Colonic mucosa (tissue), 4 donors: Measurements from ENCODE around the gene THBS2. TPM values are rescaled to one million over a fixed set of nuclear protein-coding genes. Genes with fewer than 3 reads are reported as not detected.
"Not testable (repeated sequence)": the region's sequence is repeated elsewhere in the genome, so short reads cannot be mapped to it uniquely, and the experiment has no call there.

Experiments used
- DNase-seq: peaks from one replicate; pipeline ENCODE4 v3.0.0-alpha.2; 2020
- H3K27ac ChIP-seq: fragments of 200-600 bp; one replicate; pipeline ENCODE4 v1.8.0; 2021
- H3K27me3 ChIP-seq: fragments of 200-600 bp; one replicate; pipeline ENCODE4 v1.8.0; 2021
- H3K36me3 ChIP-seq: fragments of 200-600 bp; one replicate; pipeline ENCODE4 v1.8.0; 2021
- H3K4me1 ChIP-seq: fragments of 200-600 bp; one replicate; pipeline ENCODE4 v1.8.0; 2021; ENCODE audit warnings: mild to moderate bottlenecking
- H3K4me3 ChIP-seq: fragments of 200-600 bp; one replicate; pipeline ENCODE4 v1.8.0; 2021
- H3K9ac ChIP-seq, 2 donors: one replicate each; pipeline ENCODE4 v1.7.0; 2013; ENCODE audit warnings: control low read depth in 2 of 2, low read depth in 2 of 2, low read length in 2 of 2
- H3K9me3 ChIP-seq: fragments of 200-600 bp; one replicate; pipeline ENCODE4 v1.8.0; 2021
- intact Hi-C: fragments of 100-400 bp; cut with DNase I; formaldehyde crosslinking; loops from one replicate; pipeline ENCODE4 v1.14.1; 2022
- total RNA-seq, 2 donors: library from RNA; stranded (reverse); fragmentation: NEBNext Ultra II Directional in 1 of 2; extraction: Animal tissue kit (Norgen Biotek cat#: 25700) in 1 of 2; gene quantifications; one replicate each; pipeline ENCODE4 v1.2.1, GENCODE V29; 2021
- TF ChIP-seq, protein P1 (sequence below): fragments of 200-600 bp; IDR thresholded peaks from one replicate; pipeline ENCODE4 v1.8.0; 2022; ENCODE audit warnings: antibody characterized with exemption, mild to moderate bottlenecking
- donor health status: healthy.
- donor health status: DM: no; HTN: no; CAD: no.
- donor health status: DM: no; HTN: no; CAD: no.

Gene THBS2
- 1 to 10 TPM; 1.9 to 5.3 TPM for total RNA-seq

GRCh38 chr6:169253337-169254238 is at the start of gene THBS2:
Gene THBS2 (minus strand): TSS chr6:169253846. CDS start chr6:169250784, 3,062 bp downstream.
- Histone ChIP-seq H3K4me1 (no peaks in the 10 kb centered on the region), H3K4me3 (no peak within 1 kb of the TSS), H3K27me3 (peaks cover 8% of the 10 kb centered on the region), H3K36me3 (no peaks in the 10 kb centered on the region), H3K9ac (no peak within 1 kb of the TSS), H3K27ac (no peak within 1 kb of the TSS), H3K9me3 (no peaks in the 10 kb centered on the region)
- intact Hi-C loops = no loop called here
- TF ChIP-seq, protein P1, sequence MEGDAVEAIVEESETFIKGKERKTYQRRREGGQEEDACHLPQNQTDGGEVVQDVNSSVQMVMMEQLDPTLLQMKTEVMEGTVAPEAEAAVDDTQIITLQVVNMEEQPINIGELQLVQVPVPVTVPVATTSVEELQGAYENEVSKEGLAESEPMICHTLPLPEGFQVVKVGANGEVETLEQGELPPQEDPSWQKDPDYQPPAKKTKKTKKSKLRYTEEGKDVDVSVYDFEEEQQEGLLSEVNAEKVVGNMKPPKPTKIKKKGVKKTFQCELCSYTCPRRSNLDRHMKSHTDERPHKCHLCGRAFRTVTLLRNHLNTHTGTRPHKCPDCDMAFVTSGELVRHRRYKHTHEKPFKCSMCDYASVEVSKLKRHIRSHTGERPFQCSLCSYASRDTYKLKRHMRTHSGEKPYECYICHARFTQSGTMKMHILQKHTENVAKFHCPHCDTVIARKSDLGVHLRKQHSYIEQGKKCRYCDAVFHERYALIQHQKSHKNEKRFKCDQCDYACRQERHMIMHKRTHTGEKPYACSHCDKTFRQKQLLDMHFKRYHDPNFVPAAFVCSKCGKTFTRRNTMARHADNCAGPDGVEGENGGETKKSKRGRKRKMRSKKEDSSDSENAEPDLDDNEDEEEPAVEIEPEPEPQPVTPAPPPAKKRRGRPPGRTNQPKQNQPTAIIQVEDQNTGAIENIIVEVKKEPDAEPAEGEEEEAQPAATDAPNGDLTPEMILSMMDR = no peak
- DNase-seq = no peak

DNA sequence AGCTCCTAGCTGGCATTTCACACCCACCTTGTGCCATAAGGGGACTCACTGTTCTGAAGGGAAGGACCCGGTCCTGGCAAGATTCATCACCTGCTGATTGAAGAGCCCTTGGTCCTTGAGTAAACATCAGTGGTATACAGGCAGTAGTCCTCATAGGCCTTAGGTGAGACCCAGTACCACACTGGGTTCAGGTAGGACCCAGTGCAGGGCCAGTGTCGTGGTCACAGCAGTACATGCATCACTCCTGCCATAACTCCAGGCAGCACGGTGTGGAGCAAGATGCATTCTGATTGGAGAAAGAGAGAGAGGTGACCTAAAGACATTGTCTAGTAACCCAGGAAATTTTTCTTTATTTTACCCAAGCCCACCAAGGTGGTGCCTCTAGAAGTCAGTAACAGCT is 49.1 kb upstream of the THBS2 start:
- TF ChIP-seq, protein P1 = no peak
- Histone ChIP-seq H3K4me3 (no peak overlapping the region), H3K9ac (no peak overlapping the region), H3K27me3 (no peaks in the 10 kb centered on the region), H3K36me3 (no peaks in the 10 kb centered on the region), H3K27ac (no peak overlapping the region), H3K4me1 (no peaks in the 10 kb centered on the region), H3K9me3 (no peaks in the 10 kb centered on the region)
- DNase-seq = no peak
- intact Hi-C loops = no loop called here

DNA sequence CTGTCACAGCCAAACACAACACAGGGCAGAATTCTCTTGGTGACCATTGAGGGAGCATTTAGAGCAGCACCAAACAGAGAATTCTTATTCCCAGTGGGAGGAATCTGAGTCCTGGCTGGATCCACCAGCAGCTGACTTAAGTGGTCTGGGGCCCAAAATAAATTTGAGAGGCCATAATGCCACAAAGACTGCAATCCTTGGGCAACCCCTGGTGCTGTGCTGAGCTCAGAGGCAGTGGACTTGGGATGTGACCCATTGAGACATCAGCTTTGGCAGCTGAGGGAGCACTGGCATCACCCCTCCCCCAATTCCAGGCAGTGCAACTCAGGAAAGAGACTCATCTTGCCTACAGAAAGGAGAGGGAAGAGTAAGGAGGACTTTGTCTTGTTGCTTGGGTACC is 48.6 kb upstream of the THBS2 start:
- TF ChIP-seq, protein P1 = no peak
- Histone ChIP-seq H3K27ac (no peak overlapping the region), H3K4me3 (no peak overlapping the region), H3K9ac (no peak overlapping the region), H3K27me3 (no peaks in the 10 kb centered on the region), H3K4me1 (no peaks in the 10 kb centered on the region), H3K36me3 (no peaks in the 10 kb centered on the region), H3K9me3 (no peaks in the 10 kb centered on the region)
- no peak for DNase-seq
- intact Hi-C loops = no loop called here

GRCh38 chr6:169300916-169301315 is 47.3 kb upstream of the THBS2 start:
- Histone ChIP-seq H3K9me3 (no peaks in the 10 kb centered on the region), H3K27ac (no peak overlapping the region), H3K4me3 (no peak overlapping the region), H3K27me3 (no peaks in the 10 kb centered on the region), H3K9ac (no peak overlapping the region), H3K4me1 (no peaks in the 10 kb centered on the region), H3K36me3 (no peaks in the 10 kb centered on the region)
- intact Hi-C loops = no loop called here
- DNase-seq = no peak
- TF ChIP-seq, protein P1 = no peak

DNA sequence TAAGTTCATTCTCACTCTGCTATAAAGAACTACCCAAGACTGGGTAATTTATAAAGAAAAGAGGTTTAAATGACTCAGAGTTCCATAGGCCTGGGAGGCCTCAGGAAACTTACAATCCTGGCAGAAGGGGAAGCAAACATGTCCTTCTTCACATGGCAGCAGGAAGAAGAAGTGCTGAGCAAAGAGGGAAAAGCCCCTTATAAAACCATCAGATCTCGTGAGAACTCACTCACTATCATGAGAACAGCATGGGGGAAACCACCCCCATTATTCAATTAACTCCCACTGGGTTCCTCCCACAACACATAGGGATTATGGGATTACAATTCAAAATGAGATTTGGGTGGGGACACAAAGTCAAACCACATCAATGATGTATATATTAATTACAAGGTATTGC is 45.0 kb upstream of the THBS2 start:
- H3K36me3 ChIP-seq, DNase-seq, H3K9me3 ChIP-seq, H3K9ac ChIP-seq, H3K4me3 ChIP-seq, H3K27ac ChIP-seq, H3K4me1 ChIP-seq, H3K27me3 ChIP-seq, intact Hi-C loops: not testable (repeated sequence)

- Histone ChIP-seq H3K9ac (no peak overlapping the region), H3K4me3 (no peak overlapping the region), H3K27ac (no peak overlapping the region), H3K36me3 (no peaks in the 10 kb centered on the region), H3K9me3 (no peaks in the 10 kb centered on the region), H3K4me1 (no peaks in the 10 kb centered on the region), H3K27me3 (no peaks in the 10 kb centered on the region)
- no peak for DNase-seq
- intact Hi-C loops = no loop called here
- TF ChIP-seq, protein P1 = no peak
These were observed 43.0 kb upstream of the THBS2 start for GRCh38 chr6:169296622-169297021.
